Erythroblast (primary cell): Measurements from ENCODE around the gene UBE3D.

Experiments
- GATA1 ChIP-seq: IDR thresholded peaks from 2 replicates; pipeline ENCODE4 v1.6.1; 2011; ENCODE audit warnings: low read depth, mild to moderate bottlenecking, control low read depth, low read length, moderate library complexity
- POLR2A ChIP-seq: IDR thresholded peaks from 2 replicates; pipeline ENCODE4 v1.6.1; 2011; ENCODE audit warnings: mild to moderate bottlenecking, low read length

- TF ChIP-seq POLR2A = no peak
- no peak for TF ChIP-seq GATA1
Measured at GRCh38 chr6:83047065-83047754, 18.4 kb downstream of the UBE3D start.
